GM18951 (cell line): ENCODE results near the gene ZNF804B.

Source experiments
- POLR2A ChIP-seq: IDR thresholded peaks from 4 replicates; pipeline ENCODE4 v1.6.1; 2011; ENCODE audit warnings: mild to moderate bottlenecking; ENCODE audit not compliant: insufficient read length, insufficient read depth; ENCODE audit errors: extremely low read depth
- in situ Hi-C: fragments of 300-500 bp; cut with MboI; formaldehyde crosslinking; loops from one replicate; pipeline ENCODE4 v1.12.0; 2022; ENCODE audit warnings: low sequenced_read_pairs, mixed read lengths, inconsistent platforms; ENCODE audit not compliant: unreplicated experiment

Gene ZNF804B

GRCh38 chr7:88866265-88866863 lies 106.9 kb downstream of the ZNF804B start:
- TF ChIP-seq POLR2A, result no peak
- in situ Hi-C loops, result no loop called here

- TF ChIP-seq POLR2A, result no peak
These were observed 107.7 kb downstream of the ZNF804B start for GRCh38 chr7:88867158-88867557.

GRCh38 chr7:88868456-88868855 lies 109.0 kb downstream of the ZNF804B start:
- in situ Hi-C loops, result no loop called here
- no peak for TF ChIP-seq POLR2A

More at GRCh38 chr7:88867158-88867557, 107.7 kb downstream of the ZNF804B start:
- in situ Hi-C loops, result no loop called here

- no peak for TF ChIP-seq POLR2A
- in situ Hi-C loops, result no loop called here
These were observed 121.6 kb downstream of the ZNF804B start for GRCh38 chr7:88881136-88881535.

GRCh38 chr7:88885131-88885530 lies 125.6 kb downstream of the ZNF804B start:
- TF ChIP-seq POLR2A, result no peak
- in situ Hi-C loops, result no loop called here

GRCh38 chr7:88888684-88889083 lies 129.2 kb downstream of the ZNF804B start:
- in situ Hi-C loops, result no loop called here
- no peak for TF ChIP-seq POLR2A

- in situ Hi-C loops, result no loop called here
- no peak for TF ChIP-seq POLR2A
These were observed 151.0 kb downstream of the ZNF804B start for GRCh38 chr7:88910516-88910915.

GRCh38 chr7:88912852-88913251 lies 153.4 kb downstream of the ZNF804B start:
- in situ Hi-C loops, result no loop called here
- no peak for TF ChIP-seq POLR2A

GRCh38 chr7:88915615-88916014 lies 156.1 kb downstream of the ZNF804B start:
- in situ Hi-C loops, result no loop called here
- TF ChIP-seq POLR2A, result no peak

GRCh38 chr7:88919478-88920131 lies 160.1 kb downstream of the ZNF804B start:
- TF ChIP-seq POLR2A, result no peak
- in situ Hi-C loops, result no loop called here

GRCh38 chr7:88922944-88923343 lies 163.4 kb downstream of the ZNF804B start:
- in situ Hi-C loops, result no loop called here
- no peak for TF ChIP-seq POLR2A

GRCh38 chr7:88928276-88928675 lies 168.8 kb downstream of the ZNF804B start:
- in situ Hi-C loops, result no loop called here
- no peak for TF ChIP-seq POLR2A

- TF ChIP-seq POLR2A, result no peak
- in situ Hi-C loops, result no loop called here
These were observed 170.2 kb downstream of the ZNF804B start for GRCh38 chr7:88929719-88930118.

GRCh38 chr7:88933285-88933684 lies 173.8 kb downstream of the ZNF804B start:
- TF ChIP-seq POLR2A, result no peak
- in situ Hi-C loops, result no loop called here

GRCh38 chr7:88942815-88943501 lies 183.5 kb downstream of the ZNF804B start:
- in situ Hi-C loops, result no loop called here
- no peak for TF ChIP-seq POLR2A
